GM19023 (cell line): ENCODE data around the gene MMP8.
"Not testable (repeated sequence)": the region's sequence is repeated elsewhere in the genome, so short reads cannot be mapped to it uniquely, and the experiment has no call there.

Experiments used
- ATAC-seq: cut with Tn5 transposase; IDR thresholded peaks from one replicate; pipeline ENCODE4 v1.9.1; 2021; ENCODE audit warnings: mild to moderate bottlenecking, moderate library complexity; ENCODE audit not compliant: unreplicated experiment

MMP8 gene, protein sequence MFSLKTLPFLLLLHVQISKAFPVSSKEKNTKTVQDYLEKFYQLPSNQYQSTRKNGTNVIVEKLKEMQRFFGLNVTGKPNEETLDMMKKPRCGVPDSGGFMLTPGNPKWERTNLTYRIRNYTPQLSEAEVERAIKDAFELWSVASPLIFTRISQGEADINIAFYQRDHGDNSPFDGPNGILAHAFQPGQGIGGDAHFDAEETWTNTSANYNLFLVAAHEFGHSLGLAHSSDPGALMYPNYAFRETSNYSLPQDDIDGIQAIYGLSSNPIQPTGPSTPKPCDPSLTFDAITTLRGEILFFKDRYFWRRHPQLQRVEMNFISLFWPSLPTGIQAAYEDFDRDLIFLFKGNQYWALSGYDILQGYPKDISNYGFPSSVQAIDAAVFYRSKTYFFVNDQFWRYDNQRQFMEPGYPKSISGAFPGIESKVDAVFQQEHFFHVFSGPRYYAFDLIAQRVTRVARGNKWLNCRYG

GRCh38 chr11:102724904-102725500 lies at the start of gene MMP8:
Gene MMP8 (minus strand): TSS chr11:102724954. CDS start chr11:102724855, 99 bp downstream.
- no peak for ATAC-seq

GRCh38 chr11:102773386-102773785 lies 48.6 kb upstream of the MMP8 start:
- no peak for ATAC-seq

GRCh38 chr11:102771351-102771750 lies 46.6 kb upstream of the MMP8 start:
- ATAC-seq = no peak

- ATAC-seq = no peak
These were observed 45.4 kb upstream of the MMP8 start for GRCh38 chr11:102770191-102770590.

DNA sequence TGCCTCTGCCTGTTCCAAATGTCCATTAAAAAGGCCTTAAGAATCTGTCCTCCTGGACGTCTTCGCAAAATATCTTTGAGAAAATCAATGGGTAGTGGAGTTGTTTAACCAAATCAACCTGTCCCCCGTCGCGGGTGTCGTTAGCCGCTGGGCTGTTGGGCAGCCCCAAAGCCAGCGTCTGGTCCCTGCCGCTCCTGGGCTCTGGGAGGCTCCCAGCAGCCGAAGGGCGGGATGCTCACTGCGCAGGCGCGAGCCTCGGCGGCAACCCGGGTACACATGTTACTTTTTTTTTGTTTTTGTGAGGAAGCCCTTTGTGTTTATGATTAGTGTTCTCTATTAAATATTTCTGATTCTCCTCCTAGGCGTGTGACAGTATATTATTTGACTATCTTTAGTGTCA lies 43.0 kb upstream of the MMP8 start:
- ATAC-seq = no peak

DNA sequence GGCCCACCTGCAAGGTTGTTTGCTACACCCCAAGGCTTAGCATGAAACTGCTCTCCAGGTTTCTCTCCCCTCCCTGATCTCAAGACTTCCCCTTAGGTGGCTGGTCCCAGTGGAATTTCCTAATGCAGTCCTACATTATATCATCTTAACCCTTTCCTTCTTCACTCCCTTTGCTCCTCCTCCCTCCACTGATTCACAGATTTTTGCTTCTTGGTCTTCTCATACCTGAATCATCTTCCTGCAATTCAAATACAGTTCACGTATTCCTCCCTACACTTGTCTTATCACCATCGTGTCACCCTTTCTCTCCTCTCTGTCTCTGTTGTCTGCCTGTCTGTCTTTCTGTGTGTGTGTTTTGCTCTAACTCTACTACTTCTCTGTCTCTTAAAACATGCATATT lies 38.7 kb upstream of the MMP8 start:
- no peak for ATAC-seq

DNA sequence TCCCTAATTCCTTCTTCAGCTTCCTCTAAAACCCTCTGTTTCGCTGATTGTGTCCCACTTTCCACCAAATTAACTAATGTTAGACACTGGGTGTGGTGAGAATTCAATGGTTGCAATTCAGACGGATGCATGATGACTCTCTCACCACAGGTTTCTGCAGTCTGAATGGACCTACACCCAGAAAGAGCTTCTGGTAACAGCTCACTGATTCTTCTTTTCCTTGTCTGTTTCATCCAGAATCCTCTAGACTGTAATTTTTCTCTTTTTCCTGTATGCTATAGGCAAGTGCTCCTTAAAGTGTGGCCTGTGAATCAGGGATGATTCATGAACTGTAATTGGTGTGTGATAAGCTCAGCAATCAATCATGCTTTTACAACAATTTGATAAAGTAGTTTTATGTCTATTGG lies 37.6 kb upstream of the MMP8 start:
- no peak for ATAC-seq

DNA sequence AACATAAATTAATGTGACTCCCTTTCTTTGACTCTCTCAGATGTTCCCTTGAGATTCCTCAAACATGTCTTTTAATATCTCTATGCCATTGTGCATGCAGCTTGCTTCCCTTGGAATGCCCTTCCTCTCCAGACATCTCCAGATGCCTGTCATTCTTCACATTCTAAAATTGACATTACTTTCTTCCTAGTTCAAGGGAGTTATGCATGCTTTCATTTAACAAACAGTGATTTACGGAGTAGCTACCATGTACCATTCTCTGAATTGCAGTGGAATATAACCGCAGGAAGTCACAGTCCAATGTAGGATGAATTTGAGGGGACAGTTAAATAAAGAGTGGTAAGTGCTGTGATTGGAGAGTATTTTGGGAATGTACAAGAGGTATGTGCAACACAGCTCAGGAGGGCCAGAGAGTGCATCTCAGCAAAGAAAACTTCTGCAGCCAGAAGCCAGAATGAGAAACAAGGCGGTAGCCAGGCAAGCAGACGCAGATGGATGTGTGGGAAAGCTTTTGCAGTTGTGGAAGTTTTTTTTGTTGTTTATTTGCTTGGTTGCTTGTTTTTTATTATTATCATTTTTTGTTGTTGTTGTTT lies 37.0 kb upstream of the MMP8 start:
- ATAC-seq = no peak

- ATAC-seq = no peak
These were observed 35.7 kb upstream of the MMP8 start for GRCh38 chr11:102760344-102761035.

DNA sequence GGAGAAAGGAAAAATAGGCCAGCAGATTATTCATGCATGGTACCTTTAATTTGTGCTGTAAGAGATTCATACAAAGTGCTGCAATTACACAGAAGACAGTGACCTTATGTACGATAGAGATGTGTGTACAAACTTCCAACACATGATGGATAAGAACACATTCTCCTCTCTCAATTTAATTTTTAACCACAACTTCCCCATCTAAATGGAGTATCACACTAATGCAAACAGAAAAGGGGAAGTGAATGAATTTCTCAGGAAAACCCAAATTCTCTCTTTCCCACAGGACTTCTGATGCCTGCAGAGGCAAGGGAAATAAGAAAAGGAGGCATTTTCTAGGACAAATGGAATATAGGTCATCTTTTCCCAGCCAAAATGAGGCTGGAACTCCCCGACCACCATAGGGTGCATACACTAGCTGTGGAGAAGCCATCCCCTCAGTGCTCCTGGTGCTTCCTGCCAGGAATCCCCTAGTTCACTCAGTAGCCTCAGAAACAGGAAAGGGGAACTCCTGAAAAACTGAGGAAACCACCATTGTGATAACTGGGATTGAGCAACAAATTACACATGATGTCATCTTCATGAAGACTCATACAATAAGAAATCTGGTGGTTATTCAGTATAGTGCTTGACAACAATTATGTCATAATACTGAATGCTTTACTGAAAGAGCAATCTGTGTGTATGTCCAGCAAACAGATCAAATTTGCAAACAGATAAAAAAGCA lies 33.2 kb upstream of the MMP8 start:
- ATAC-seq = no peak

- no peak for ATAC-seq
These were observed 28.5 kb upstream of the MMP8 start for GRCh38 chr11:102753267-102753666.

DNA sequence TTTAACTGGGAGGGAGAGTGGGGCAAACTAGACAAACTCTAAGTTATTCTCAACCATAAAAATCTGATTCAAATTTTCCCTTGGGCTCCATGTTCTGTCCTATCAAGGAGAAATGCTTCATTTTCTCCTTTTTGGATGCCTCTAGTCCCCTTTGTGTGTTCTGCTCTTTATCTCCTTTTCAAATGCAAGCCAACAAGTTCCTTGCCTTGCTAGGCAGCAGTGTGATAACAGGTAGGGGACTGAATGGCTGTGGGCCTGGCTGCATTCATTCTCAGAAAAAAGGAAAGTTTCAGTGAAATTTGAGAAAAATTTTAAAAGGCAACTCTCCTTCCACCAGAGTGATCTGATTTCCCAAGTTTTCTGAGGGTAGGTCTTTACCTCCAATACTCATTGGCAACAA lies 26.9 kb upstream of the MMP8 start:
- no peak for ATAC-seq

GRCh38 chr11:102749101-102749722 lies 24.5 kb upstream of the MMP8 start:
- no peak for ATAC-seq

GRCh38 chr11:102746746-102747578 lies 22.2 kb upstream of the MMP8 start:
- not testable (repeated sequence) for ATAC-seq

- ATAC-seq = no peak
These were observed 9.9 kb upstream of the MMP8 start for GRCh38 chr11:102734650-102735049.

DNA sequence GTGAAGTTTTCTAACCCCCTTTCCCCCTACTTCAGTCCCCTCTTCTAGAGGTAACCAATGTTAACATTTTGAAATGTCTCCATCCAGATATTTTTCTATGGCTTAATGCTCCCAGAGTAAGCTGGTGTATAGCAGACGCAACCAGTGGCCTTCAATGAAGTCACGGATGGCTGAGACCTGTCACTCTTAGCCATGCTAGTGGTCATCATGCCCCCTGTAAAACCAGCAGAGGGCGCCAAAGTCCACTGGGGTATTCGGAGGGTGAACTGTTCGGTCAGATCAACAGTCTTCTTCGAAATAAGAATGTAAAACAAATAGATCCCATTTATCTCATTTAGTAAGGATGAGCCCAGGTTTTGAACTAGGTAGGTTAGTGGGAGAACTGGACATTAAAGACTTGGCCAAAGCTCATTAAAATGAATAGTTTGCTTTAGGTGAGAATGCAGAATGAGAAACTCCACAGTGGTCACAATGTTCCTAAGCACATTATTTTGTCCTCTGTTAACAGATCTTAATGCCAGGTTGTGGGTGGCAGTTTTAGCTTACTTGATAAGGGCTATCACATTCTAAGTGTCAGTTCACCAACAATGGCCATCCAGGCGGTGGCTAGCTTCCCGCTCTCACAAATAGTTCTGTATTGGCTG lies 8.6 kb upstream of the MMP8 start:
- peak; percentile 85 for ATAC-seq

- ATAC-seq = not testable (repeated sequence)
These were observed 6.2 kb upstream of the MMP8 start for GRCh38 chr11:102730944-102731343.

- no peak for ATAC-seq
These were observed 5.4 kb upstream of the MMP8 start for GRCh38 chr11:102729849-102730815.
